ENCODE results near the gene FBXO41.

FBXO41 gene

DNA sequence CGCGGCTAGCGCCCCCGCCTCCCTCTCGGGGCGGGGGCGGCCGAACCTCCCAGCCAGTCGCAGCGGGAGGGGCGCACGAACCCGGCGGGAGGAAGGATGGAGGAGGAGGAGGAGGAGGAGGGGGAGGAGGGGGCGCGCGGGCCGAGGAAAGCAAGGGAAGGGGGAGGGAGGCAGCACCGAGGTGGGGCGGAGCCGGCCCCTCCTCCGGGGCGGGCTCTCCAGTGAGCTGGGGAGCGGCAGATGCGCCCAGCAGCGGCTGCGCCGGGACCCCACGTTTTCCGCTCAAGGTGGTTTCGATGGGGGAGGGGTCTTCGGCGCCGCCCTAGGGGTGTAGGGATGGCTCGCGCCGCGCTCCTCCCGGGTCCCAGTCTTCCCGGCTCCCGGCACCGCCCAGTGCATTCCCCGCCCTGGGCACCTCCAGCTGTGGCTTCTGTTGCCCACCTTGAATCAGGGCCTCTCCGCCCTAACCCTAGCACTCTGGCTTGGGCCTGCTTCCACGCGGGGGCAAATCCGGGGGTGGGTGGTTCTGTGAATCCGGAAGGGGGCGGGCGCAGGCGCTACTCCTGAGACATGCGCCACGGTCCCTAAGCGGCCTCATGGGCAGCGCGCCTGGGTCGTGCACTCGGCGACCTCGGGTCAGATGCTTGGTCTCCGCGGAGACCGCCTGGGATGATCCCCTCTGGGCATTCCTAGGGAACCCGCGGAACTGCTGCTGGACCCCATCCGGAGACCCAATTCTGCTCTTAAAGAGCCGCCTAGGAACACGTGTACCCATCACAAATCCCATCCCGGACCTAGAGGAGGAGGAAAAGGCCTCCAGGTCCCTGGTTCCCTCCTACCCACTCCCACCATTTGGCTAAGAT lies at the start of gene FBXO41:
FBXO41 (minus strand) TSS at position 183 of the 863 bp plus-strand sequence. CDS start 14,848 bp downstream, outside the sequence.
- DNase-seq (ENCODE audit: low spot score) = peak; percentile 88

DNA sequence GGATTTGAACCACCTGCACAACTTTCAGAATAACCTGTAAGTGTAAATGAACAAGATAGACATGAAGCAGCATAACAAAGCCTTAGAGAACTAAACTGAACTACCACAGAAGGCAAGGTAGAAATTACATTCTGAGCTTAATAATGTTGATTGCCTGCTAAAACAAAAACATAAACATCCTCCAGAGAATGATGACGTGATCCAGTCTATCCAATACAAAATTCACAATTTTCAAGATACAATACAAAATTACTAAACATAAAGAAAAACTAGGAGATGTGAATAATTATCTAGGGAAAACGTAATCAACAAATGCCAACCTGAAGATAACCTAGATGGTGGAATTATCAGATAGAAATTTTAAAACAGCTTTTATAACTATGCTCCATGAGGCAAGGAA lies 49.8 kb upstream of the FBXO41 start:
- no peak for DNase-seq (ENCODE audit: low spot score)

DNA sequence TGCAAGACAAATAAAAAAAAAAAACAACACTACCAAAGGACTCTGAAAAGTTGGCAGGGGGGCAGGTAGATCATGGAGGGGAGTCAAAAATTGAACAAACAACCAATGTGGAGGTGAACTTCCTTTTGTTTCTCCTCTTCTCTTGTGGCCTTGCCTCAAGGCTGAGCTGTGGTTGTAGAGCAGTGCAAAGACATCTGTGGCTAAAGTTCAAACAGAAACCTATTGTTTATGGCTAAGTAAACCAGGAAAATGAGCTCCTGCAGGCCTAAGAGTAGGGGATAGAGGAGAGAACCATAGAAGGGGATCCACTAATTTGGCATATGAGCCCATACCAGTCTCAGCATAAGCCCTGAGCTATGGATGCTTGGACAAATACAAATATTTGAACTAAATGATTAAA lies 49.3 kb upstream of the FBXO41 start:
- DNase-seq (ENCODE audit: low spot score) = no peak

GRCh38 chr2:73324126-73324725 lies 39.9 kb upstream of the FBXO41 start:
- no peak for DNase-seq (ENCODE audit: low spot score)

- no peak for DNase-seq (ENCODE audit: low spot score)
Measured at GRCh38 chr2:73323551-73323950, 39.3 kb upstream of the FBXO41 start.

- DNase-seq (ENCODE audit: low spot score) = no peak
Measured at GRCh38 chr2:73314441-73314840, 30.2 kb upstream of the FBXO41 start.

DNA sequence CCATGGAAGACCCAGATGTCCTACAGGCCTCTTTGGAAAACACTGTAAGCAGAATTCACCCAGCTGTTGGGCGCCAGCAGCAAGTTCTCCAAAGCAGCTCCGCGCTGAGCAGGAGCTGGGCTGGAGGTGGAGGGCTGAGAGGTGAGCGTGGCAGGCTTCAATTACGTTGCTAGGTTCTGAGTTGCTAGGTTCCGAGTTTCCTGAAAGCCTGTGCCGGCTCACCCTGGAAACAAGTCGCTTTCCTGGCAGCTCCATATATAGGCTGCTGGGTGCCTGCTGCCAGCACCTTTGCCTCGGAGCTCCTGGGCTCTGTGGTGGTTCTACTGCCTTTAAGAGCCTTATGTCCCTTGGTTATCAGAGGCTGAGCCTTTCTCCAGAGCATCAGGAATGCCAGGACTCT lies 23.4 kb upstream of the FBXO41 start:
- DNase-seq (ENCODE audit: low spot score) = no peak

DNA sequence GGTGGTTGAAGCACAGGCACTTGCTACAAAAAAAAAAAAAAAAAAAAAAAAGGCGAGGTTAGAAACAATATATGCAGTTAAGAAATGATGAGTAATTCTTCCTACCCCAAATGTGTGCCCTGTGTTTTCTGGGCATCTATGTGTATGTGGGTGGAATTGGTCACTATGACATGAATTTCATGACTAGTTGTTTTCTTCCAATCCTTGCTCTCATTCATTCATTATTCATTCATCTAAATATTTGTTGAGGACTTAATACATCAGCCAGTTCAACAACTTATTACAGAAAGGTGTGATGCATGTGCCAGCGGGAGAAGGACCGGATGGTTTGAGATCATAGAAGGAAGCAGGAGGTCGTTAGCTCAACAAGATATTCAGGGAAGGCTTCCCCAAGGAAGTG lies 17.4 kb upstream of the FBXO41 start:
- no peak for DNase-seq (ENCODE audit: low spot score)

GRCh38 chr2:73300926-73301325 lies 16.6 kb upstream of the FBXO41 start:
- DNase-seq (ENCODE audit: low spot score) = no peak

DNA sequence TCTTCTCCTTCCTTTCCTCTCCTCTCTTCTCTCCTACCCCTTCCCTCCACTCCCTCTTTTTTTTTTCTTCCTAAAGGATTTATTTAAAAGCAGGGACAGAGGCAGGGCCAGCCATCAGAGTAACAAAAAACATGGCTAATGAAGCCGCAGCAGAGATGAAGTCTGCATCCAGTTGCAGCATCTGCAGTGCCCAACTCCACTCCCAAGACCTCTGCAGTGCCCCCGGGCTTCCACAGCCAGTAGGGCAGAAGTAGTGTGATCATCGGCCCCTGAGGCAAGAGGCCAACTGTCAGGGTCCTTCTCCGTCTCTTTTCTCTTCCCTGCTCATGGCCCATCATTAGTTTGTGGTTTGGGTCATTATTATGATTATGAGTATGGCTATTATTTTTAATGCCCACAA lies 13.3 kb upstream of the FBXO41 start:
- DNase-seq (ENCODE audit: low spot score) = no peak

- DNase-seq (ENCODE audit: low spot score) = no peak
Measured at GRCh38 chr2:73297151-73297559, 12.9 kb upstream of the FBXO41 start.

GRCh38 chr2:73295751-73296400 lies 11.6 kb upstream of the FBXO41 start:
- no peak for DNase-seq (ENCODE audit: low spot score)

DNA sequence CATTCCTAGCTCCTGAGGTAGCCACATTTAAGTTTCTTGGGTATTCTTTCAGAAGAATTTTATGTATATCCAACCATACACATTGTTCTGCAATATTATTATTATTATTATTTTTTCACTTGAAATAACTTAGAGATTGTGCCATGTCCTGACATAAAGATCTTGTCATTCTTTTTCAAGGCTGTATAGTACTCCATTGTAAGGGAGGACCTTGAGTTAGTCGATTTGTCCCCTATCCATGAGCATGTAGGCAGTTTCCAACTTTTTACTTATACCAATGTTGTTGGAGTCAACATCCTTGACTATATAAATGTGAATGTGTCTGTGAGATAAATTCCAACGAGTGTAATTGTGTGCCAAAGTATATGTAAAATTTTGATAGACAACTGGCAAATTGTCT lies 10.0 kb upstream of the FBXO41 start:
- no peak for DNase-seq (ENCODE audit: low spot score)

GRCh38 chr2:73293534-73294171 lies 9.4 kb upstream of the FBXO41 start, which contains the start of gene EGR4:
EGR4 (minus strand) TSS chr2:73293548; CDS start chr2:73293317, 231 bp downstream.
- DNase-seq (ENCODE audit: low spot score) = peak; percentile 67

DNA sequence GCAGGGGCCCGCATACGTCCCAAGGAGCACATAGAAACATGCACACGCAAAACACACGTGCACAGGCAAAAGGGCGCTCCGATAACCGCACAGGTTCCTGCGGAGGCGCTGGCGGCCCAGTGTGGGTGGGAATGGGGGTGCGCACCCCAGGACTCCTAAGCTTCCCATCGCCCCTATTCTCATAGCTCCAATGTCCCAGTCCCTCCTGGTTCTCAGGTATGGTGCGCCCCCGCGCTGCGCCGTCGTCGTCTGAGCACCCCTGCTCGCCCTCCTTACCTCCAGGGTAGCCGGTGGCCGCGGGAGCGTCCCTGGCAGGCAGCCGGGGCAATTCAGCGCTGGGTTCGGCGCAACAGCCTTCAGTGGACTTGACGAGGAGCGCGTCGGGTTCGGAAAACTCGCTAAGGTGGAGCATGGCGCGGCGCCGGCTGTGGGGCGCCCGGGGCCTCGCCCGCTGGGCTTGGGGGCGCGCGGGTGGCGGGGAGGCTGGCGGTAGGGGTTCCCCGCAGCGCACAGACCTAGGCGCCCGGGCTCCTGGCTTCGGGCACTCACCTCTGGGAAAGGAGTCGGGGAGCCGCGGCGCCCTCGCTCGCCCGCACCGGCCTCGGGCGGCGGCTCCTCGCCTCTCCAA lies 8.7 kb upstream of the FBXO41 start:
- no peak for DNase-seq (ENCODE audit: low spot score)

DNA sequence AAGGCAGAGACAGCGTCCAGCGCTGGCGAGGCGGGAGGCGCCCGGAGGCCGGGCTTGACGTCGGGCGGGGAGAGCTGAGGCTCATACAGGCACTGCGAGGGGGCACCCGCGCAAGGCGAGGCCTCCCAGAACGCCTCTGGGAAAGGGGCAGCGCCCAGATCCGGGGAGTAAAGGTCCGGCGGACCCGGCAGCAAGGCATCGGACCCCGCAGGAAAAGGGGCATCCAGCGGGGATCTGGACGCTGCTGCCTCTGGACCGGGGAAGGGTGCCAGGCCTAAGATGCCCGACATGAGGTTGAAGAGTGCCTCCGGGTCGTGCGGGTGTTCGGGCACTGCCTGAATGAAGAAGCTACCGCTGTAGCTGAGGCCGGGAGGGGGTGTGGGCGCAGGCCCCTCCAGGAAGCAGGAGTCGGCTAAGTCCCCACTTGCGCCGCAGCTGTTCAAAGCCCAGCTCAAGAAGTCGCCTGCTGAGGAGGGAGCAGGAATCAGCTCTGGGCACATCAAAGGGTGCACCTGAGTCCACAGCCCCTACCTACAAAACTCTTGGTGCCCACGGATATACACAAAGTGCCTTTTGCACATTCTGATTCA lies 8.1 kb upstream of the FBXO41 start:
- no peak for DNase-seq (ENCODE audit: low spot score)

GRCh38 chr2:73291461-73292315 lies 7.4 kb upstream of the FBXO41 start:
- no peak for DNase-seq (ENCODE audit: low spot score)

DNA sequence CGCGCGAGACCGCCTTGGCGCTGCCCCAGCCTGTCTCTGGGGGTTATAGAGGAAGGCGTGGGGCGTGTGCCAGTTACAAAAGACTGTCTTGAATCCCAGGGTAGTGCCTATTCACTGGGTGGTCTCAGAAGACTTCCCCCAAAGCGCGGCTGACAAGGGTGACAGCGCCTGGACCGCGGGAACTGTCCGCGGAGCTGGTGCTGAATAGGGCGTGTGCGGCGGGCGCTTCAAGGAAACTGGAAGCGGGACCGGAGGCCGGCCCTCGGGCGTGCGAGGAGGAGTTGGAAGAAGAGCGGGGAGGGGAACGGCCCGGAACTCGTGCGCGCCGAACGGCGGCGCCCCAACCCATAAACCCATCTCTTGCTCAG lies 6.8 kb upstream of the FBXO41 start:
- DNase-seq (ENCODE audit: low spot score) = no peak

GRCh38 chr2:73290049-73290839 lies 6.0 kb upstream of the FBXO41 start:
- peak; percentile 84 for DNase-seq (ENCODE audit: low spot score)

- peak; percentile 47 for DNase-seq (ENCODE audit: low spot score)
Measured at GRCh38 chr2:73289304-73289703, 5.0 kb upstream of the FBXO41 start.
